PC-3 (cell line): ENCODE data around the gene PLPP6. TPM values are rescaled to one million over a fixed set of nuclear protein-coding genes. Genes with fewer than 3 reads are reported as not detected.
A peak's percentile ranks its signal among the peaks of the same experiment; 100 is the strongest.

ENCODE experiments used
- ATAC-seq: fragments of 200-7000 bp; cut with Tn5 transposase; 2 replicates; pipeline ENCODE4 v1.9.1; 2020; ENCODE audit warnings: mild to moderate bottlenecking, moderate library complexity
- BruUV-seq: library from RNA; stranded (reverse); fragments of 400-500 nt; replicated peaks from 2 replicates; lab custom pipeline; 2021; lab: Mats Ljungman, UMichigan
- CTCF ChIA-PET: fragments of 300-600 bp; sonication (Branson Sonifier 250); formaldehyde crosslinking; loops from one replicate; lab custom pipeline; 2022; ENCODE audit warnings: antibody characterized with exemption; lab: Charles Lee
- POLR2A ChIA-PET: fragments of 300-600 bp; sonication (Branson Sonifier 250); formaldehyde crosslinking; loops from one replicate; lab custom pipeline; 2022; ENCODE audit warnings: antibody characterized with exemption; ENCODE audit not compliant: unreplicated experiment; lab: Charles Lee
- DNase-seq: peaks from one replicate; pipeline ENCODE4 v3.0.0-alpha.2; 2015
- H2AFZ ChIP-seq: fragments of 300-600 bp; sonication (generic); 2 replicates; pipeline ENCODE4 v1.6.0; 2016; ENCODE audit warnings: antibody characterized with exemption, low read length
- H3F3A ChIP-seq: fragments of 300-600 bp; sonication (generic); one replicate; pipeline ENCODE4 v1.6.0; 2017; ENCODE audit warnings: antibody characterized with exemption, low read length, control low read depth, mild to moderate bottlenecking; ENCODE audit not compliant: unreplicated experiment
- H3K27ac ChIP-seq: fragments of 300-600 bp; sonication (generic); 2 replicates; pipeline ENCODE4 v1.5.1; 2016; ENCODE audit warnings: mild to moderate bottlenecking, low read length
- H3K27me3 ChIP-seq: fragments of 300-600 bp; sonication (generic); 2 replicates; pipeline ENCODE4 v1.6.1; 2016; ENCODE audit warnings: low read length, mixed read lengths
- H3K36me3 ChIP-seq: fragments of 300-600 bp; sonication (generic); 2 replicates; pipeline ENCODE4 v1.6.1; 2016; ENCODE audit warnings: low read depth, mixed run types, low read length, mixed read lengths
- H3K4me1 ChIP-seq: fragments of 300-600 bp; sonication (generic); 2 replicates; pipeline ENCODE4 v1.5.1; 2016; ENCODE audit warnings: low read length; ENCODE audit not compliant: insufficient read depth
- H3K4me2 ChIP-seq: fragments of 300-600 bp; sonication (generic); 2 replicates; pipeline ENCODE4 v1.6.0; 2016; ENCODE audit warnings: low read length
- H3K4me3 ChIP-seq: fragments of 300-600 bp; sonication (generic); 2 replicates; pipeline ENCODE4 v1.5.1; 2016; ENCODE audit warnings: mild to moderate bottlenecking, low read length, mixed read lengths
- H3K79me2 ChIP-seq: fragments of 300-600 bp; sonication (generic); 2 replicates; pipeline ENCODE4 v1.6.1; 2017; ENCODE audit warnings: low read length, mixed read lengths
- H3K9ac ChIP-seq: fragments of 300-600 bp; sonication (generic); 2 replicates; pipeline ENCODE4 v1.6.0; 2016; ENCODE audit warnings: mild to moderate bottlenecking, low read length
- H3K9me2 ChIP-seq: fragments of 300-600 bp; sonication (generic); replicated peaks from 2 replicates; pipeline ENCODE4 v1.6.1; 2016; ENCODE audit warnings: mixed run types, low read length, mixed read lengths
- H3K9me3 ChIP-seq: fragments of 300-600 bp; sonication (generic); 2 replicates; pipeline ENCODE4 v1.6.1; 2016; ENCODE audit warnings: low read length, mixed read lengths
- H4K20me1 ChIP-seq: fragments of 300-600 bp; sonication (generic); 2 replicates; pipeline ENCODE4 v1.6.1; 2016; ENCODE audit warnings: low read length, mixed read lengths
- EZH2 ChIP-seq: fragments of 300-600 bp; sonication (generic); IDR thresholded peaks from one replicate; pipeline ENCODE4 v1.6.1; 2017; ENCODE audit warnings: antibody characterized with exemption, mild to moderate bottlenecking, low read length; ENCODE audit not compliant: unreplicated experiment
- EZH2phosphoT487 ChIP-seq: fragments of 300-600 bp; sonication (generic); IDR thresholded peaks from 2 replicates; pipeline ENCODE4 v1.6.1; 2018; ENCODE audit warnings: mild to moderate bottlenecking, antibody characterized with exemption, low read length, borderline replicate concordance
- intact Hi-C: fragments of 100-400 bp; cut with micrococcal nuclease; formaldehyde crosslinking; loops from 2 replicates; pipeline ENCODE4 v1.9.0; 2023
- total RNA-seq: library from RNA; depleted of rRNA; stranded (reverse); fragments of >200 nt; gene quantifications from 2 replicates; pipeline ENCODE4 v1.2.3, GENCODE V29; 2014
- TF ChIP-seq, protein P1 (sequence below): fragments of 300-600 bp; sonication (generic); conservative IDR thresholded peaks from 2 replicates; pipeline ENCODE4 v1.5.1; 2017; ENCODE audit warnings: antibody characterized with exemption, low read depth, mild to moderate bottlenecking, low read length

Gene PLPP6
- total RNA-seq, 1 experiment from 2014 or later: 3.6 TPM

DNA sequence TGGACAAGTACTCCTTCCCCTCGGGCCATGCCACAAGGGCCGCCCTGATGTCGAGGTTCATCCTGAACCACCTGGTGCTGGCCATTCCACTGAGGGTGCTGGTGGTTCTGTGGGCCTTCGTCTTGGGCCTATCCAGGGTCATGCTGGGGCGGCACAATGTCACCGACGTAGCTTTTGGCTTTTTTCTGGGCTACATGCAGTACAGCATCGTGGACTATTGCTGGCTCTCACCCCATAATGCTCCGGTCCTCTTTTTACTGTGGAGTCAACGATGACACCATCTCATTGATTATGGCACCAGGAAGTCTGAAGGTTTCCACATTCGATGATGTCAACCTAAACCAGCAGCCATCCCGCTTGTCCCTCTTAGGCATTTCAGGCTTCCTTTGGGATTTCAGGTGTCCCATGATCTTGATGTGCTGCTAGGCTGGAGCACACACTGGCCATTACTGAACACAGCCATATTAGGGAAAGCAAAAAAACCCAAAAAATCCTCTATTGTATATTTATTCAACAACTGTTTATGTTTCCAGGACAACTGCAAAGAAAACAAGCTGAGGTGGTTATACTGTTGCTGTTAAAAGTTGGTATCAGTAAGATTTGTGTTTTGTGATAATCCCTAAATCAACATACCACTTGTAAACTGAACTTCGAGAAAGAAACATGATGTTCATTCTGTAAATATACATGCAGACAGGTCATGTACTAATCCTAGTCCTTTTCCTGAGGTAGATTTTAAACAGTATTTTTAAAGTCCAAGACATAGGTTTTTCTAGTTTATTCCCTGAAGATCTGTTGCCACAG lies 1.1 kb downstream of the PLPP6 start:
- POLR2A ChIA-PET: interaction anchor here (0.6 kb wide), 1 partner anchor 553 kb away, joined by 3 read pairs; no protein-coding TSS in a partner anchor
- Histone ChIP-seq H3K4me1 (peaks cover 52% of the 10 kb centered on the region), H3K79me2 (peaks cover 36% of the 10 kb centered on the region), H3K9ac (peak overlapping the region; percentile 87), H3K27me3 (no peaks in the 10 kb centered on the region), H3K36me3 (no peaks in the 10 kb centered on the region), H4K20me1 (peaks cover 4% of the 10 kb centered on the region; the same call in 1 of the 2 replicates), H3K9me3 (no peaks in the 10 kb centered on the region), H3F3A (no peaks in the 10 kb centered on the region), H3K4me2 (peak overlapping the region; percentile 91), H3K4me3 (peak overlapping the region; percentile 92), H3K9me2 (no peaks in the 10 kb centered on the region), H3K27ac (peak overlapping the region; percentile 48), H2AFZ (peak overlapping the region; percentile 85)
- BruUV-seq: TSS peak; percentile 36
- TF ChIP-seq, protein P1, sequence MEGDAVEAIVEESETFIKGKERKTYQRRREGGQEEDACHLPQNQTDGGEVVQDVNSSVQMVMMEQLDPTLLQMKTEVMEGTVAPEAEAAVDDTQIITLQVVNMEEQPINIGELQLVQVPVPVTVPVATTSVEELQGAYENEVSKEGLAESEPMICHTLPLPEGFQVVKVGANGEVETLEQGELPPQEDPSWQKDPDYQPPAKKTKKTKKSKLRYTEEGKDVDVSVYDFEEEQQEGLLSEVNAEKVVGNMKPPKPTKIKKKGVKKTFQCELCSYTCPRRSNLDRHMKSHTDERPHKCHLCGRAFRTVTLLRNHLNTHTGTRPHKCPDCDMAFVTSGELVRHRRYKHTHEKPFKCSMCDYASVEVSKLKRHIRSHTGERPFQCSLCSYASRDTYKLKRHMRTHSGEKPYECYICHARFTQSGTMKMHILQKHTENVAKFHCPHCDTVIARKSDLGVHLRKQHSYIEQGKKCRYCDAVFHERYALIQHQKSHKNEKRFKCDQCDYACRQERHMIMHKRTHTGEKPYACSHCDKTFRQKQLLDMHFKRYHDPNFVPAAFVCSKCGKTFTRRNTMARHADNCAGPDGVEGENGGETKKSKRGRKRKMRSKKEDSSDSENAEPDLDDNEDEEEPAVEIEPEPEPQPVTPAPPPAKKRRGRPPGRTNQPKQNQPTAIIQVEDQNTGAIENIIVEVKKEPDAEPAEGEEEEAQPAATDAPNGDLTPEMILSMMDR: no peak
- TF ChIP-seq EZH2phosphoT487 (no peak), EZH2 (no peak)
- peak; percentile 29 for DNase-seq
- intact Hi-C loops: loop anchor here (1.0 to 5.0 kb wide), 3 partner anchors 16 to 171 kb away; partner anchors contain the start of genes AK3, CDC37L1 and SLC1A1
- CTCF ChIA-PET: no interaction called here
- no peak for ATAC-seq

DNA sequence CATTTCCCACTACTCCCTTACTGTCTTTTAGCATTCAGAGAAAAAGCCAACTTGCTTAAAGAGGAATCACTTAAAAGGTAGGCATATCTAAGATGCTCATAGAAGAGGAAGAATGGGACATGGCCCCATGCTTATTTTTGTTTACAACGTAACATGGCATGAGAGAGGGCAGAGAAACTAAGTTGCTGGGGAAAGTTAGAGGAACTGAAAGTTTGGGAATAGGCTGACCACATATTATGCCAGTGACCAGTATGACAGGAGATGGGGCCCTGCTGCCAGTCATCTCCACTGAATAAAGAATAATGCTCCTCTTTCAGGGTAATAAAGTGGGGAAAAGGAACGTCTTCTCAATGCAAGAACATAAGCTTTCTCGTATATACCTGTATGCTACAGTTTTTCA lies 1.9 kb downstream of the PLPP6 start:
- Histone ChIP-seq H3K27ac (no peak overlapping the region), H3K4me3 (peak overlapping the region; percentile 92), H4K20me1 (peaks cover 4% of the 10 kb centered on the region; the same call in 1 of the 2 replicates), H3K9me2 (no peaks in the 10 kb centered on the region), H3K27me3 (no peaks in the 10 kb centered on the region), H3K9ac (peak overlapping the region; percentile 87; the same call in 1 of the 2 replicates), H3K79me2 (peaks cover 36% of the 10 kb centered on the region), H3K36me3 (no peaks in the 10 kb centered on the region), H3K4me2 (peak overlapping the region; percentile 91), H2AFZ (no peak overlapping the region), H3K4me1 (peaks cover 50% of the 10 kb centered on the region), H3F3A (no peaks in the 10 kb centered on the region), H3K9me3 (no peaks in the 10 kb centered on the region)
- TF ChIP-seq EZH2: no peak
- TF ChIP-seq, protein P1: no peak
- no peak for TF ChIP-seq EZH2phosphoT487
- no peak for DNase-seq
- ATAC-seq: no peak
- POLR2A ChIA-PET: no interaction called here
- BruUV-seq: no TSS peak
- CTCF ChIA-PET: no interaction called here
- intact Hi-C loops: loop anchor here (5.0 kb wide), 2 partner anchors 78 to 172 kb away; partner anchors contain the start of genes AK3 and SLC1A1
